Uterus (tissue), 2 donors: ENCODE data around the gene ASCC1.

Experiments used
- CTCF ChIP-seq, 4 experiments: fragments of 200-600 bp in 2 of 4; fragments of 450-650 bp in 2 of 4; sonication (generic) in 2 of 4; IDR thresholded peaks; one replicate each; pipeline ENCODE4 v1.5.1; 2016 to 2019; ENCODE audit warnings: antibody characterized with exemption in 4 of 4, mild to moderate bottlenecking in 2 of 4, moderate library complexity in 1 of 4
- POLR2A ChIP-seq, 2 donors: fragments of 450-650 bp; IDR thresholded peaks; one replicate each; pipeline ENCODE4 v1.6.1; 2016; ENCODE audit warnings: antibody characterized with exemption in 2 of 2, mild to moderate bottlenecking in 1 of 2, moderate library complexity in 1 of 2

- TF ChIP-seq CTCF (IDR thresholded peaks at IDR 0.05) (no peak), POLR2A (IDR thresholded peaks at IDR 0.05) (no peak)
Measured at GRCh38 chr10:72152286-72152685, 63.8 kb downstream of the ASCC1 start.
